GM12878 (cell line): ENCODE data around the gene ZFP1. TPM values are rescaled to one million over a fixed set of nuclear protein-coding genes. Genes with fewer than 3 reads are reported as not detected.
"Not testable (repeated sequence)": the region's sequence is repeated elsewhere in the genome, so short reads cannot be mapped to it uniquely, and the experiment has no call there.

Experiments
- ATAC-seq: fragments of 200-7000 bp; cut with Tn5 transposase; 3 replicates; pipeline ENCODE4 v1.9.1; 2020; ENCODE audit warnings: mild to moderate bottlenecking, moderate library complexity
- BruUV-seq: library from RNA; stranded (reverse); fragments of 400-500 nt; replicated peaks from 2 replicates; lab custom pipeline; 2021; lab: Mats Ljungman, UMichigan
- CTCF ChIA-PET: fragments of 300-600 bp; sonication (Branson Sonifier 250); formaldehyde crosslinking; extraction: SDS; loops from one replicate; lab custom pipeline; 2021; ENCODE audit warnings: inconsistent platforms; lab: Yijun Ruan, JAX
- POLR2A ChIA-PET: fragments of 350-600 bp; formaldehyde crosslinking; extraction: SDS; loops from one replicate; lab custom pipeline; 2021; ENCODE audit warnings: inconsistent platforms; lab: Charles Lee
- RAD21 ChIA-PET: fragments of 300-600 bp; sonication (Branson Sonifier 250); formaldehyde crosslinking; loops from one replicate; lab custom pipeline; 2023; ENCODE audit warnings: antibody characterized with exemption; ENCODE audit not compliant: unreplicated experiment; lab: Charles Lee
- SMC1A ChIA-PET: fragments of 300-600 bp; sonication (Branson Sonifier 250); formaldehyde crosslinking; loops from one replicate; lab custom pipeline; 2023; ENCODE audit not compliant: unreplicated experiment, uncharacterized antibody; lab: Charles Lee
- DNase-seq: peaks from one replicate; pipeline ENCODE4 v3.0.0-alpha.2; 2011; ENCODE audit warnings: low read depth, low spot score
- FAIRE-seq: peaks from 3 replicates; lab custom pipeline; 2011; peaks lifted over from hg19 to GRCh38; lab: Jason Lieb, UNC
- H2AFZ ChIP-seq: 2 replicates; pipeline ENCODE4 v1.6.0; 2011; ENCODE audit warnings: low read depth, low read length, control low read depth; ENCODE audit not compliant: control insufficient read depth
- H3K27ac ChIP-seq: 2 replicates; pipeline ENCODE4 v1.5.1; 2011; ENCODE audit warnings: control low read depth; ENCODE audit not compliant: control insufficient read depth, insufficient read depth
- H3K27me3 ChIP-seq, 2 experiments: replicated peaks in 1 of 2; 2 replicates each; pipeline versions ENCODE4 v1.6.0 to v1.6.1; 2011; ENCODE audit warnings: low read length in 1 of 2; ENCODE audit not compliant: control insufficient read depth in 2 of 2, insufficient read depth in 2 of 2
- H3K36me3 ChIP-seq, 2 experiments: 2 replicates each; pipeline ENCODE4 v1.5.1; 2011; ENCODE audit warnings: low read length in 1 of 2; ENCODE audit not compliant: control insufficient read depth in 2 of 2, insufficient read depth in 2 of 2
- H3K4me1 ChIP-seq: 2 replicates; pipeline ENCODE4 v1.6.1; 2011; ENCODE audit warnings: mild to moderate bottlenecking, low read length, moderate library complexity, mixed read lengths; ENCODE audit not compliant: control insufficient read depth, insufficient read depth
- H3K4me2 ChIP-seq: 2 replicates; pipeline ENCODE4 v1.6.0; 2011; ENCODE audit warnings: control low read depth; ENCODE audit not compliant: control insufficient read depth, insufficient read depth
- H3K4me3 ChIP-seq: fragments of 200-600 bp; sonication (generic); 2 replicates; pipeline ENCODE4 v1.5.1; 2016
- H3K79me2 ChIP-seq: 2 replicates; pipeline ENCODE4 v1.6.0; 2011; ENCODE audit warnings: low read length; ENCODE audit not compliant: control insufficient read depth, insufficient read depth
- H3K9ac ChIP-seq: 2 replicates; pipeline ENCODE4 v1.8.0; 2011; ENCODE audit warnings: low read length, control low read depth, mixed read lengths; ENCODE audit not compliant: control insufficient read depth, insufficient read depth
- H3K9me3 ChIP-seq: replicated peaks from 3 replicates; pipeline ENCODE4 v1.5.1; 2011; ENCODE audit warnings: mild to moderate bottlenecking, low read length; ENCODE audit not compliant: control insufficient read depth, insufficient read depth
- H4K20me1 ChIP-seq: 2 replicates; pipeline ENCODE4 v1.6.0; 2011; ENCODE audit not compliant: control insufficient read depth, insufficient read depth
- EED ChIP-seq: sonication (generic); IDR thresholded peaks from 2 replicates; pipeline ENCODE4 v1.6.1; 2016; ENCODE audit warnings: antibody characterized with exemption, low read depth
- FOS ChIP-seq: IDR thresholded peaks from 3 replicates; pipeline ENCODE4 v1.6.1; 2011; ENCODE audit warnings: borderline replicate concordance; ENCODE audit not compliant: insufficient read length; ENCODE audit errors: extremely low read depth
- MYC ChIP-seq: IDR thresholded peaks from 2 replicates; pipeline ENCODE4 v1.6.1; 2011; ENCODE audit warnings: mild to moderate bottlenecking, low read length, moderate library complexity, inconsistent platforms; ENCODE audit not compliant: insufficient read depth, insufficient replicate concordance, insufficient read length, severe bottlenecking
- NFYB ChIP-seq: IDR thresholded peaks from 2 replicates; pipeline ENCODE4 v1.6.1; 2011; ENCODE audit warnings: low read depth, mild to moderate bottlenecking, low read length, improper control_type of control experiment, moderate library complexity; ENCODE audit not compliant: insufficient read depth
- RFX5 ChIP-seq: IDR thresholded peaks from 2 replicates; pipeline ENCODE4 v1.6.1; 2011; ENCODE audit warnings: low read depth, low read length, improper control_type of control experiment
- SPI1 ChIP-seq: IDR thresholded peaks from 2 replicates; pipeline ENCODE4 v1.6.1; 2011; ENCODE audit warnings: low read depth, mild to moderate bottlenecking, low read length, moderate library complexity, borderline replicate concordance; ENCODE audit not compliant: insufficient read depth
- YBX1 ChIP-seq: fragments of 450-650 bp; IDR thresholded peaks from 2 replicates; pipeline ENCODE4 v1.6.1; 2016; ENCODE audit warnings: antibody characterized with exemption
- ZZZ3 ChIP-seq: IDR thresholded peaks from 2 replicates; pipeline ENCODE4 v1.6.1; 2011; ENCODE audit warnings: low read depth; ENCODE audit not compliant: control insufficient read depth, insufficient read length
- WGBS: methylation state at CpG from one replicate; pipeline ENCODE4 v1.1.6; 2016; ENCODE audit warnings: low lambda C conversion rate; ENCODE audit not compliant: insufficient replicate concordance, insufficient coverage; ENCODE audit errors: missing lambda C conversion rate; 5-methylcytosine and 5-hydroxymethylcytosine counted together
- in situ Hi-C: fragments of 300-500 bp; cut with MboI; formaldehyde crosslinking; loops from 9 replicates; pipeline ENCODE4 v1.14.3; 2018; ENCODE audit warnings: mixed read lengths
- intact Hi-C: fragments of 100-400 bp; cut with micrococcal nuclease; formaldehyde crosslinking; loops from one replicate; pipeline ENCODE4 v1.14.2; 2022; ENCODE audit not compliant: unreplicated experiment
- polyA plus RNA-seq, 11 experiments: library from polyadenylated mRNA; depleted of rRNA in 4 of 11; unstranded in 6 of 11; stranded (reverse) in 5 of 11; fragments of >200 nt; fragmentation: Nextera tagmentation in 4 of 11; fragmentation: Illumina TruSeq in 1 of 11; extraction: Ambion mirVana in 4 of 11; extraction: Trizol in 1 of 11; gene quantifications; 1 replicate in 1 of 11; 2 replicates in 10 of 11; pipeline versions ENCODE4 v1.2.1 to v1.2.3, GENCODE V29; 2011 to 2016; ENCODE audit warnings: inconsistent platforms in 2 of 11, missing spikeins in 2 of 11, low read depth in 1 of 11
- total RNA-seq, 4 experiments: library from RNA; depleted of rRNA in 3 of 4; stranded (reverse); fragments of >200 nt in 3 of 4; fragmentation: Illumina TruSeq in 1 of 4; extraction: Trizol in 1 of 4; gene quantifications; 2 replicates each; pipeline versions ENCODE4 v1.2.1 to v1.2.3, GENCODE V29; 2013 to 2021

Gene ZFP1
- total and polyA plus RNA-seq, 10 of the 15 experiments (the other 5 are each of a cell fraction or from before 2014, with no cell fraction given) = 3.5 to 17.6 (median 14.7) TPM

GRCh38 chr16:75204410-75204758, 56.1 kb downstream of the ZFP1 start:
- H3K27ac ChIP-seq = no peak overlapping the region
- no peak for FAIRE-seq
- CTCF ChIA-PET = interaction anchor here (7.9 kb wide), 1 partner anchor 178 kb away, joined by 170 read pairs; no protein-coding TSS in a partner anchor
- no peak overlapping the region for H3K9ac ChIP-seq
- no peak overlapping the region for H3K4me3 ChIP-seq
- BruUV-seq = no TSS peak
- no peaks in the 10 kb centered on the region for H3K9me3 ChIP-seq
- H2AFZ ChIP-seq = no peak overlapping the region
- ATAC-seq = no peak
- H3K36me3 ChIP-seq = no peaks in the 10 kb centered on the region
- no peak overlapping the region for H3K4me2 ChIP-seq
- TF ChIP-seq RFX5 = no peak
- no peak for TF ChIP-seq NFYB
- TF ChIP-seq YBX1 = no peak
- no peak for TF ChIP-seq FOS
- TF ChIP-seq SPI1 = no peak
- TF ChIP-seq EED = no peak
- no peak for TF ChIP-seq ZZZ3
- TF ChIP-seq MYC = no peak
- TF ChIP-seq, all 136 proteins: peak for 0
- no peaks in the 10 kb centered on the region for H3K27me3 ChIP-seq
- DNase-seq = no peak
- ChIA-PET POLR2A (no interaction called here), RAD21 (interaction anchor here (0.9 kb wide), 1 partner anchor 18 kb away, joined by 3 read pairs; no protein-coding TSS in a partner anchor), SMC1A (interaction anchor here (0.7 to 1.3 kb wide), 2 partner anchors 16 to 197 kb away, joined by 3 to 4 read pairs; no protein-coding TSS in a partner anchor)
- H3K4me1 ChIP-seq = peaks cover 8% of the 10 kb centered on the region
- in situ Hi-C loops = loop anchor here (5.0 kb wide), 1 partner anchor 183 kb away; no protein-coding TSS in a partner anchor
- 52% methylated on average over 4 of the region's 6 CpGs for WGBS
- intact Hi-C loops = no loop called here
- H3K79me2 ChIP-seq = no peaks in the 10 kb centered on the region
- no peaks in the 10 kb centered on the region for H4K20me1 ChIP-seq

GRCh38 chr16:75204905-75205304, 56.6 kb downstream of the ZFP1 start:
- H3K36me3 ChIP-seq, H4K20me1 ChIP-seq, POLR2A ChIA-PET, CTCF ChIA-PET, H3K27me3 ChIP-seq, BruUV-seq, DNase-seq, H3K9ac ChIP-seq, H3K4me2 ChIP-seq, intact Hi-C loops, H3K79me2 ChIP-seq, H2AFZ ChIP-seq, ATAC-seq, H3K9me3 ChIP-seq, H3K4me1 ChIP-seq, H3K4me3 ChIP-seq, FAIRE-seq, H3K27ac ChIP-seq: not testable (repeated sequence)
- ChIA-PET SMC1A (interaction anchor here (1.3 kb wide), 1 partner anchor 197 kb away, joined by 4 read pairs; no protein-coding TSS in a partner anchor), RAD21 (interaction anchor here (0.9 kb wide), 1 partner anchor 17 kb away, joined by 3 read pairs; no protein-coding TSS in a partner anchor)
- no CpG with 5 or more reads among the region's 20 CpGs for WGBS
- in situ Hi-C loops = loop anchor here (5.0 kb wide), 1 partner anchor 182 kb away; no protein-coding TSS in a partner anchor

- 38% methylated on average over 11 of the region's 19 CpGs for WGBS
- H3K9ac ChIP-seq = not testable (repeated sequence)
Measured at GRCh38 chr16:75205438-75205837, 57.1 kb downstream of the ZFP1 start.

More at GRCh38 chr16:75205438-75205837, 57.1 kb downstream of the ZFP1 start:
- peak; percentile 31 for FAIRE-seq
- H3K4me3 ChIP-seq, H3K9me3 ChIP-seq, SMC1A ChIA-PET, ATAC-seq, intact Hi-C loops, H3K27ac ChIP-seq, H3K4me1 ChIP-seq, CTCF ChIA-PET, in situ Hi-C loops, DNase-seq, H4K20me1 ChIP-seq, H3K36me3 ChIP-seq, H3K79me2 ChIP-seq, RAD21 ChIA-PET, POLR2A ChIA-PET, H2AFZ ChIP-seq, H3K27me3 ChIP-seq, H3K4me2 ChIP-seq, BruUV-seq: not testable (repeated sequence)
